Activated naive CD8-positive, alpha-beta T cell treated with anti-CD3 and anti-CD28 coated beads for 36 hours (primary cell): ENCODE results near the gene CGB1. TPM values are rescaled to one million over a fixed set of nuclear protein-coding genes. Genes with fewer than 3 reads are reported as not detected.

Experiments used
- DNase-seq: peaks from one replicate; pipeline ENCODE4 v3.0.0; 2021
- H3K27ac Mint-ChIP-seq: one replicate; pipeline ENCODE4 v1.8.0; 2022; ENCODE audit warnings: mild to moderate bottlenecking, moderate library complexity, mixed read lengths
- H3K27me3 Mint-ChIP-seq: one replicate; pipeline ENCODE4 v1.8.0; 2022; ENCODE audit warnings: mild to moderate bottlenecking, mixed read lengths
- H3K36me3 Mint-ChIP-seq: one replicate; pipeline ENCODE4 v1.8.0; 2021; ENCODE audit warnings: mild to moderate bottlenecking, mixed read lengths
- H3K4me1 Mint-ChIP-seq: one replicate; pipeline ENCODE4 v1.8.0; 2021; ENCODE audit warnings: mixed read lengths
- H3K4me3 Mint-ChIP-seq: one replicate; pipeline ENCODE4 v1.8.0; 2022; ENCODE audit warnings: mild to moderate bottlenecking, moderate library complexity, mixed read lengths
- H3K9me3 Mint-ChIP-seq: one replicate; pipeline ENCODE4 v1.8.0; 2022; ENCODE audit warnings: mixed read lengths
- total RNA-seq, 2 experiments: library from RNA; stranded (reverse); gene quantifications; one replicate each; pipeline ENCODE4 v1.2.3, GENCODE V29; 2021

The CGB1 gene
- total RNA-seq, 2 experiments from 2014 or later, result not detected

GRCh38 chr19:48999481-49000325 is 37.0 kb downstream of the CGB1 start:
- DNase-seq, result peak; percentile 61
- Mint-ChIP-seq H3K9me3 (no peaks in the 10 kb centered on the region), H3K4me1 (peaks cover 6% of the 10 kb centered on the region), H3K36me3 (peaks cover 31% of the 10 kb centered on the region), H3K27me3 (no peaks in the 10 kb centered on the region), H3K4me3 (no peak overlapping the region), H3K27ac (no peak overlapping the region)

- Mint-ChIP-seq H3K27me3 (no peaks in the 10 kb centered on the region), H3K9me3 (no peaks in the 10 kb centered on the region), H3K36me3 (peaks cover 29% of the 10 kb centered on the region), H3K4me3 (no peak overlapping the region), H3K4me1 (peaks cover 11% of the 10 kb centered on the region), H3K27ac (no peak overlapping the region)
- peak; percentile 43 for DNase-seq
Observed at GRCh38 chr19:48997972-48998371, 38.7 kb downstream of the CGB1 start.

- no peak for DNase-seq
- Mint-ChIP-seq H3K36me3 (peaks cover 22% of the 10 kb centered on the region), H3K27ac (peak overlapping the region; percentile 96), H3K4me3 (peak overlapping the region; percentile 100), H3K9me3 (no peaks in the 10 kb centered on the region), H3K27me3 (no peaks in the 10 kb centered on the region), H3K4me1 (peaks cover 22% of the 10 kb centered on the region)
Observed at GRCh38 chr19:48994035-48994386, 42.7 kb downstream of the CGB1 start.

- Mint-ChIP-seq H3K27ac (peak within 1 kb of the TSS; percentile 96), H3K36me3 (peaks cover 27% of the 10 kb centered on the region), H3K4me1 (peaks cover 22% of the 10 kb centered on the region), H3K27me3 (no peaks in the 10 kb centered on the region), H3K4me3 (peak within 1 kb of the TSS; percentile 100), H3K9me3 (no peaks in the 10 kb centered on the region)
- DNase-seq, result peak; percentile 100
Observed at GRCh38 chr19:48993175-48994034, 43.3 kb downstream of the CGB1 start, which contains the start of the genes GYS1 and RUVBL2. Gene GYS1 (minus strand): TSS chr19:48993309. CDS start chr19:48993112, 197 bp downstream. Gene RUVBL2 (plus strand): TSS chr19:48993887. CDS start chr19:48993912, 25 bp downstream.

- Mint-ChIP-seq H3K36me3 (peaks cover 33% of the 10 kb centered on the region), H3K27ac (peak overlapping the region; percentile 87), H3K4me3 (peak overlapping the region; percentile 100), H3K9me3 (no peaks in the 10 kb centered on the region), H3K27me3 (no peaks in the 10 kb centered on the region), H3K4me1 (peaks cover 28% of the 10 kb centered on the region)
- DNase-seq, result no peak
Observed at GRCh38 chr19:48992581-48993174, 44.0 kb downstream of the CGB1 start.

GRCh38 chr19:48991873-48992580 is 44.7 kb downstream of the CGB1 start:
- peak overlapping the region; percentile 87 for H3K27ac Mint-ChIP-seq
- no peaks in the 10 kb centered on the region for H3K9me3 Mint-ChIP-seq
- no peaks in the 10 kb centered on the region for H3K27me3 Mint-ChIP-seq
- DNase-seq, result no peak
- H3K4me3 Mint-ChIP-seq, result peak overlapping the region; percentile 100
- peaks cover 32% of the 10 kb centered on the region for H3K36me3 Mint-ChIP-seq
- H3K4me1 Mint-ChIP-seq, result peaks cover 34% of the 10 kb centered on the region

- no peak for DNase-seq
- no peak overlapping the region for H3K27ac Mint-ChIP-seq
- no peaks in the 10 kb centered on the region for H3K9me3 Mint-ChIP-seq
- peaks cover 38% of the 10 kb centered on the region for H3K4me1 Mint-ChIP-seq
- H3K27me3 Mint-ChIP-seq, result no peaks in the 10 kb centered on the region
- H3K36me3 Mint-ChIP-seq, result peaks cover 30% of the 10 kb centered on the region
- no peak overlapping the region for H3K4me3 Mint-ChIP-seq
Observed at GRCh38 chr19:48991011-48991609, 45.6 kb downstream of the CGB1 start.

- Mint-ChIP-seq H3K36me3 (peaks cover 30% of the 10 kb centered on the region), H3K4me3 (no peak overlapping the region), H3K27me3 (no peaks in the 10 kb centered on the region), H3K4me1 (peaks cover 38% of the 10 kb centered on the region), H3K27ac (peak overlapping the region; percentile 18), H3K9me3 (no peaks in the 10 kb centered on the region)
- DNase-seq, result no peak
Observed at GRCh38 chr19:48990400-48990799, 46.3 kb downstream of the CGB1 start.

GRCh38 chr19:48989701-48990291 is 46.9 kb downstream of the CGB1 start:
- Mint-ChIP-seq H3K27ac (peak overlapping the region; percentile 18), H3K27me3 (no peaks in the 10 kb centered on the region), H3K4me1 (peaks cover 33% of the 10 kb centered on the region), H3K9me3 (no peaks in the 10 kb centered on the region), H3K4me3 (no peak overlapping the region), H3K36me3 (peaks cover 24% of the 10 kb centered on the region)
- DNase-seq, result no peak

GRCh38 chr19:48988860-48989259 is 47.8 kb downstream of the CGB1 start:
- Mint-ChIP-seq H3K4me3 (no peak overlapping the region), H3K27me3 (no peaks in the 10 kb centered on the region), H3K4me1 (peaks cover 27% of the 10 kb centered on the region), H3K9me3 (no peaks in the 10 kb centered on the region), H3K27ac (peak overlapping the region; percentile 40), H3K36me3 (peaks cover 19% of the 10 kb centered on the region)
- DNase-seq, result no peak

- peaks cover 21% of the 10 kb centered on the region for H3K36me3 Mint-ChIP-seq
Observed at GRCh38 chr19:48988286-48988685, 48.4 kb downstream of the CGB1 start.

GRCh38 chr19:48987323-48987722 is 49.4 kb downstream of the CGB1 start:
- H3K4me3 Mint-ChIP-seq, result no peak overlapping the region
- peak overlapping the region; percentile 70 for H3K27ac Mint-ChIP-seq
- peaks cover 26% of the 10 kb centered on the region for H3K4me1 Mint-ChIP-seq
- H3K27me3 Mint-ChIP-seq, result no peaks in the 10 kb centered on the region
- H3K36me3 Mint-ChIP-seq, result peaks cover 25% of the 10 kb centered on the region
- no peak for DNase-seq
- H3K9me3 Mint-ChIP-seq, result no peaks in the 10 kb centered on the region

More at GRCh38 chr19:48988286-48988685, 48.4 kb downstream of the CGB1 start:
- H3K27me3 Mint-ChIP-seq, result no peaks in the 10 kb centered on the region
- DNase-seq, result no peak
- no peak overlapping the region for H3K4me3 Mint-ChIP-seq
- H3K9me3 Mint-ChIP-seq, result no peaks in the 10 kb centered on the region
- peak overlapping the region; percentile 70 for H3K27ac Mint-ChIP-seq
- peaks cover 27% of the 10 kb centered on the region for H3K4me1 Mint-ChIP-seq

- Mint-ChIP-seq H3K4me3 (no peak overlapping the region), H3K36me3 (peaks cover 26% of the 10 kb centered on the region), H3K27me3 (no peaks in the 10 kb centered on the region), H3K27ac (no peak overlapping the region), H3K9me3 (no peaks in the 10 kb centered on the region), H3K4me1 (peaks cover 21% of the 10 kb centered on the region)
- no peak for DNase-seq
Observed at GRCh38 chr19:48986211-48986610, 50.5 kb downstream of the CGB1 start.

- H3K4me3 Mint-ChIP-seq, result no peak overlapping the region
- no peak for DNase-seq
- H3K9me3 Mint-ChIP-seq, result no peaks in the 10 kb centered on the region
- H3K4me1 Mint-ChIP-seq, result peaks cover 17% of the 10 kb centered on the region
- H3K27me3 Mint-ChIP-seq, result no peaks in the 10 kb centered on the region
- H3K27ac Mint-ChIP-seq, result no peak overlapping the region
- peaks cover 26% of the 10 kb centered on the region for H3K36me3 Mint-ChIP-seq
Observed at GRCh38 chr19:48985711-48986110, 51.0 kb downstream of the CGB1 start.
